GM18502 (cell line): Measurements from ENCODE around the gene AK5.

ENCODE experiments used
- ATAC-seq: cut with Tn5 transposase; IDR thresholded peaks from one replicate; pipeline ENCODE4 v1.9.1; 2021; ENCODE audit warnings: mild to moderate bottlenecking; ENCODE audit not compliant: unreplicated experiment, poor library complexity

The AK5 gene

GRCh38 chr1:77562596-77563150, 280.9 kb downstream of the AK5 start:
- no peak for ATAC-seq

GRCh38 chr1:77565321-77565720, 283.5 kb downstream of the AK5 start:
- ATAC-seq, result no peak

GRCh38 chr1:77571642-77572041, 289.8 kb downstream of the AK5 start:
- no peak for ATAC-seq

- no peak for ATAC-seq
Measured at GRCh38 chr1:77579547-77579946, 297.7 kb downstream of the AK5 start.

- peak; percentile 76 for ATAC-seq
Measured at GRCh38 chr1:77582905-77583304, 301.1 kb downstream of the AK5 start.

GRCh38 chr1:77583483-77583882, 301.7 kb downstream of the AK5 start:
- ATAC-seq, result peak; percentile 40

- ATAC-seq, result no peak
Measured at GRCh38 chr1:77584884-77585283, 303.1 kb downstream of the AK5 start.

GRCh38 chr1:77585610-77586314, 303.9 kb downstream of the AK5 start:
- no peak for ATAC-seq

GRCh38 chr1:77589231-77589630, 307.4 kb downstream of the AK5 start:
- no peak for ATAC-seq

- ATAC-seq, result no peak
Measured at GRCh38 chr1:77590651-77591050, 308.8 kb downstream of the AK5 start.

GRCh38 chr1:77592906-77593305, 311.1 kb downstream of the AK5 start:
- ATAC-seq, result no peak

GRCh38 chr1:77594366-77595112, 312.7 kb downstream of the AK5 start:
- peak; percentile 86 for ATAC-seq

GRCh38 chr1:77597310-77597709, 315.5 kb downstream of the AK5 start:
- no peak for ATAC-seq

GRCh38 chr1:77605246-77606026, 323.6 kb downstream of the AK5 start:
- ATAC-seq, result no peak

GRCh38 chr1:77608893-77609292, 327.1 kb downstream of the AK5 start:
- no peak for ATAC-seq
